SK-N-SH (cell line): ENCODE data around the gene PRDX6. TPM values are rescaled to one million over a fixed set of nuclear protein-coding genes. Genes with fewer than 3 reads are reported as not detected.

Experiments used
- CTCF ChIA-PET: fragments of 300-600, 350-600 bp; formaldehyde crosslinking; extraction: SDS; loops from one replicate; lab custom pipeline; 2021; lab: Yijun Ruan, JAX
- POLR2A ChIA-PET: fragments of 350-600 bp; sonication (Branson Sonifier 250); formaldehyde crosslinking; extraction: SDS; loops from one replicate; lab custom pipeline; 2020; ENCODE audit warnings: antibody characterized with exemption, inconsistent platforms; lab: Yijun Ruan, JAX
- DNase-seq: peaks from one replicate; pipeline ENCODE4 v3.0.0; 2012
- H2AFZ ChIP-seq: fragments of 200-600 bp; sonication (generic); 2 replicates; pipeline ENCODE4 v1.8.1; 2016; ENCODE audit warnings: antibody characterized with exemption, mild to moderate bottlenecking, low read depth
- H3F3A ChIP-seq: fragments of 200-600 bp; sonication (generic); replicated peaks from 2 replicates; pipeline ENCODE3; 2016; ENCODE audit warnings: antibody characterized with exemption, mild to moderate bottlenecking; ENCODE audit not compliant: insufficient read depth
- H3K27ac ChIP-seq, 2 experiments: fragments of 200-500 bp in 1 of 2; fragments of 200-600 bp in 1 of 2; sonication (Bioruptor generic) in 1 of 2; sonication (generic), shearing (Covaris generic) in 1 of 2; 2 replicates each; pipeline versions ENCODE4 v1.5.1 to v1.6.1; 2014 to 2016; ENCODE audit warnings: low read depth in 2 of 2, inconsistent platforms in 1 of 2, low read length in 1 of 2, mild to moderate bottlenecking in 1 of 2, mixed read lengths in 1 of 2
- H3K27me3 ChIP-seq: fragments of 200-600 bp; sonication (generic), shearing (Covaris generic); 2 replicates; pipeline ENCODE4 v1.6.1; 2016; ENCODE audit warnings: mixed run types; ENCODE audit not compliant: insufficient read depth
- H3K36me3 ChIP-seq, 2 experiments: fragments of 200-500 bp in 1 of 2; fragments of 200-600 bp in 1 of 2; sonication (Bioruptor generic) in 1 of 2; sonication (generic) in 1 of 2; replicated peaks in 1 of 2; 2 replicates each; pipeline versions ENCODE3 to v1.5.1; 2014 to 2016; ENCODE audit warnings: low read length in 1 of 2, mild to moderate bottlenecking in 1 of 2; ENCODE audit not compliant: insufficient read depth in 2 of 2, control insufficient read depth in 1 of 2
- H3K4me1 ChIP-seq, 2 experiments: fragments of 200-500 bp in 1 of 2; fragments of 200-600 bp in 1 of 2; sonication (Bioruptor generic) in 1 of 2; sonication (generic), shearing (Covaris generic) in 1 of 2; 2 replicates each; pipeline versions ENCODE4 v1.5.1 to v1.6.1; 2014 to 2016; ENCODE audit warnings: low read depth in 1 of 2, low read length in 1 of 2, mixed run types in 1 of 2; ENCODE audit not compliant: insufficient read depth in 2 of 2, control insufficient read depth in 1 of 2
- H3K4me2 ChIP-seq: fragments of 200-600 bp; sonication (generic), shearing (Covaris generic); 2 replicates; pipeline ENCODE4 v1.6.1; 2017; ENCODE audit warnings: mixed run types
- H3K4me3 ChIP-seq, 2 experiments: fragments of 200-500 bp in 1 of 2; fragments of 200-600 bp in 1 of 2; sonication (Bioruptor generic) in 1 of 2; sonication (generic), shearing (Covaris generic) in 1 of 2; 2 replicates each; pipeline versions ENCODE4 v1.5.1 to v1.8.1; 2014 to 2016; ENCODE audit warnings: low read depth in 2 of 2, inconsistent platforms in 1 of 2, low read length in 1 of 2, mild to moderate bottlenecking in 1 of 2, mixed read lengths in 1 of 2, moderate library complexity in 1 of 2
- H3K79me2 ChIP-seq: fragments of 200-600 bp; sonication (generic); 2 replicates; pipeline ENCODE4 v1.8.1; 2017; ENCODE audit warnings: mild to moderate bottlenecking; ENCODE audit not compliant: insufficient read depth
- H3K9ac ChIP-seq: fragments of 200-600 bp; sonication (generic); 2 replicates; pipeline ENCODE4 v1.6.1; 2017; ENCODE audit warnings: mixed run types
- H3K9me2 ChIP-seq: fragments of 200-600 bp; sonication (generic); 2 replicates; pipeline ENCODE4 v1.6.1; 2017; ENCODE audit warnings: mixed run types
- H3K9me3 ChIP-seq: fragments of 200-600 bp; sonication (generic); 2 replicates; pipeline ENCODE4 v1.6.1; 2017; ENCODE audit warnings: mixed run types, mild to moderate bottlenecking, moderate library complexity
- H4K20me1 ChIP-seq: fragments of 200-600 bp; sonication (generic); 2 replicates; pipeline ENCODE4 v1.6.1; 2017; ENCODE audit warnings: mild to moderate bottlenecking, mixed run types; ENCODE audit not compliant: insufficient read depth
- FOXJ3 ChIP-seq: sonication (generic); formaldehyde crosslinking; IDR thresholded peaks from 2 replicates; pipeline ENCODE4 v1.5.1; 2020; ENCODE audit warnings: mild to moderate bottlenecking, missing genetic modification reagents
- FOXM1 ChIP-seq: IDR thresholded peaks from 2 replicates; pipeline ENCODE4 v1.4.0; 2012; ENCODE audit warnings: low read depth, mild to moderate bottlenecking
- GATA2 ChIP-seq: sonication (generic); formaldehyde crosslinking; IDR thresholded peaks from 2 replicates; pipeline ENCODE4 v1.5.0; 2020; ENCODE audit warnings: mild to moderate bottlenecking, missing genetic modification reagents
- IRF3 ChIP-seq: fragments of 150-350 bp; IDR thresholded peaks from 2 replicates; pipeline ENCODE4 v1.6.1; 2016; ENCODE audit warnings: mild to moderate bottlenecking, low read depth, low read length
- MAX ChIP-seq: IDR thresholded peaks from 2 replicates; pipeline ENCODE4 v1.4.0; 2012; ENCODE audit warnings: low read depth
- MEF2A ChIP-seq: IDR thresholded peaks from 2 replicates; pipeline ENCODE4 v1.4.0; 2012; ENCODE audit warnings: low read depth, borderline replicate concordance
- MXI1 ChIP-seq: IDR thresholded peaks from 2 replicates; pipeline ENCODE4 v1.6.1; 2012; ENCODE audit warnings: mild to moderate bottlenecking, low read depth, low read length, improper control_type of control experiment
- NRF1 ChIP-seq: IDR thresholded peaks from 2 replicates; pipeline ENCODE4 v1.6.1; 2012; ENCODE audit warnings: low read depth, mild to moderate bottlenecking, low read length
- POLR2AphosphoS5 ChIP-seq: IDR thresholded peaks from 2 replicates; pipeline ENCODE4 v1.6.1; 2012; ENCODE audit warnings: low read depth, low read length
- RAD21 ChIP-seq: IDR thresholded peaks from 2 replicates; pipeline ENCODE4 v1.6.1; 2012; ENCODE audit warnings: mild to moderate bottlenecking, low read length
- RCOR1 ChIP-seq: fragments of 150-350 bp; IDR thresholded peaks from 2 replicates; pipeline ENCODE4 v1.6.1; 2017; ENCODE audit warnings: antibody characterized with exemption, low read length
- RFX5 ChIP-seq: IDR thresholded peaks from 2 replicates; pipeline ENCODE4 v1.6.1; 2012; ENCODE audit warnings: mild to moderate bottlenecking, improper control_type of control experiment, low read length
- RXRA ChIP-seq: IDR thresholded peaks from 2 replicates; pipeline ENCODE4 v1.4.0; 2012; ENCODE audit warnings: low read depth, mild to moderate bottlenecking, borderline replicate concordance
- TCF12 ChIP-seq: IDR thresholded peaks from 2 replicates; pipeline ENCODE4 v1.4.0; 2012
- USF2 ChIP-seq: fragments of 150-350 bp; IDR thresholded peaks from 2 replicates; pipeline ENCODE4 v1.6.1; 2017; ENCODE audit warnings: antibody characterized with exemption, low read length, low read depth, borderline replicate concordance
- YY1 ChIP-seq: IDR thresholded peaks from 2 replicates; pipeline ENCODE4 v1.4.0; 2012; ENCODE audit warnings: low read depth, mild to moderate bottlenecking
- ZBTB33 ChIP-seq: IDR thresholded peaks from 2 replicates; pipeline ENCODE4 v1.4.0; 2012; ENCODE audit warnings: low read depth, borderline replicate concordance
- WGBS: methylation state at CpG from one replicate; pipeline ENCODE4 v1.1.6; 2017; ENCODE audit warnings: low lambda C conversion rate; 5-methylcytosine and 5-hydroxymethylcytosine counted together
- polyA plus RNA-seq, 3 experiments: library from polyadenylated mRNA; depleted of rRNA; stranded (reverse); fragments of >200 nt; gene quantifications; 2 replicates each; pipeline ENCODE4 v1.2.3, GENCODE V29; 2012

The PRDX6 gene
- polyA plus RNA-seq, 1 of the 3 experiments (the other 2 are of a cell fraction) = 224 TPM

GRCh38 chr1:173433751-173434326 lies 43.3 kb upstream of the PRDX6 start:
- peaks cover 6 to 17% of the 10 kb centered on the region in 2 experiments; a peak in 3 of 4 replicates for H3K4me1 ChIP-seq
- 80% methylated on average over 2 of the region's 2 CpGs for WGBS
- no peak overlapping the region for H3K4me3 ChIP-seq
- ChIA-PET POLR2A (no interaction called here), CTCF (interaction anchor here (0.6 kb wide), 1 partner anchor 147 kb away, joined by 3 read pairs; no protein-coding TSS in a partner anchor)
- H3K9me2 ChIP-seq = no peaks in the 10 kb centered on the region
- H3K27ac ChIP-seq = no peak overlapping the region
- DNase-seq = no peak
- no peak overlapping the region for H3K4me2 ChIP-seq
- no peaks in the 10 kb centered on the region for H4K20me1 ChIP-seq
- TF ChIP-seq FOXM1 = no peak
- no peak for TF ChIP-seq GATA2 (CRISPR knock-in tag)
- TF ChIP-seq RXRA = no peak
- TF ChIP-seq MXI1 = no peak
- TF ChIP-seq NRF1 = no peak
- TF ChIP-seq MAX = no peak
- no peak for TF ChIP-seq ZBTB33
- no peak for TF ChIP-seq MEF2A
- TF ChIP-seq RCOR1 = no peak
- no peak for TF ChIP-seq USF2
- TF ChIP-seq POLR2AphosphoS5 = no peak
- TF ChIP-seq IRF3 = no peak
- no peak for TF ChIP-seq FOXJ3 (CRISPR knock-in tag)
- no peak for TF ChIP-seq YY1
- TF ChIP-seq RAD21 = no peak
- TF ChIP-seq TCF12 = no peak
- no peak for TF ChIP-seq RFX5
- H2AFZ ChIP-seq = no peak overlapping the region
- H3K36me3 ChIP-seq = peaks cover 3 to 4% of the 10 kb centered on the region in 2 experiments
- no peaks in the 10 kb centered on the region for H3K27me3 ChIP-seq
- no peaks in the 10 kb centered on the region for H3K9me3 ChIP-seq
- H3F3A ChIP-seq = peaks cover 3% of the 10 kb centered on the region
- no peak overlapping the region for H3K9ac ChIP-seq
- H3K79me2 ChIP-seq = no peaks in the 10 kb centered on the region
